ENCODE measurements around the gene APEX2.

Gene APEX2

DNA sequence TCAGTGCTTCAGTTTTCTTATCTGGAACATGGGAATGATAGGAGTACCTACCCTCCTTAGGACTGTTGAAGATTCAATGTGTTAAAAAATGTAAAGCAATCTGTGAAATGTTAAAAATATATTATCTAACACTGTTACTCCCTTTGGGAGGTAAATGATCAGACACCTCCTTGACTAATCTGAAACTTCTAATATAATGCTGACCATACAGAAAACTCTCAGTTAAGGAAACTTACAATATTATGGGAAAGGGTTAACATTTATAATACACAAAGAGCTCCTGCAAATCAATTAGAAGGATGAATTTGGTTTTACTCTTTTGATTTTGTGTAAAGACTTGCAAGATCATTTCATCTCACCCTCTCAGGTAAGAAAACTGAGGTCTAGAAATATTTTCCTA is 4.5 kb upstream of the APEX2 start:
- FAIRE-seq: no peak
- no peak for DNase-seq (ENCODE audit: insufficient read length, low spot score)
- TF ChIP-seq CTCF (IDR thresholded peaks at IDR 0.05; ENCODE audit: insufficient read depth, missing control alignments): no peak

DNA sequence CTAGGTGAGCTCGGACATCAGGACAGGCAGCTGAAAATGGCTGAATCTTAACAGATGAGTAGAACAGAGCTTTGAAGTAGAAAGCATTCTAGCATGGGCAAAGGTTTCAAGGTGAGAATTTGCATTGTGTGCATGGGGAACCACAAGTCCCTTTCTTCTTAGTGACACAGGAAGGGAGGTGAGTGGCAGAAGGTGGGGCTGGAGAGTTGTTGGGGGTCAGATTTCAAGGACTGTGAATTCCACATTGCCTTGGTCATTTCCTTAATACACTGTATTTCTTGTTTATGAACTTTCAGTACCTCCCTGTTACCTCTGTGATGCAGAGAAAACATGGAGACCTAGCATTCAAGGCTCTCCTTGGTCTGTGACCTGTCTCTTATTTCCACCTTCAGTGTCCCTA is 4.1 kb downstream of the APEX2 start:
- DNase-seq (ENCODE audit: insufficient read length, low spot score): no peak
- no peak for TF ChIP-seq CTCF (IDR thresholded peaks at IDR 0.05; ENCODE audit: insufficient read depth, missing control alignments)
- FAIRE-seq: no peak

GRCh38 chrX:55005256-55005655 is 5.1 kb downstream of the APEX2 start:
- no peak for TF ChIP-seq CTCF (IDR thresholded peaks at IDR 0.05; ENCODE audit: insufficient read depth, missing control alignments)
- DNase-seq (ENCODE audit: insufficient read length, low spot score) (no peak), FAIRE-seq (no peak)

DNA sequence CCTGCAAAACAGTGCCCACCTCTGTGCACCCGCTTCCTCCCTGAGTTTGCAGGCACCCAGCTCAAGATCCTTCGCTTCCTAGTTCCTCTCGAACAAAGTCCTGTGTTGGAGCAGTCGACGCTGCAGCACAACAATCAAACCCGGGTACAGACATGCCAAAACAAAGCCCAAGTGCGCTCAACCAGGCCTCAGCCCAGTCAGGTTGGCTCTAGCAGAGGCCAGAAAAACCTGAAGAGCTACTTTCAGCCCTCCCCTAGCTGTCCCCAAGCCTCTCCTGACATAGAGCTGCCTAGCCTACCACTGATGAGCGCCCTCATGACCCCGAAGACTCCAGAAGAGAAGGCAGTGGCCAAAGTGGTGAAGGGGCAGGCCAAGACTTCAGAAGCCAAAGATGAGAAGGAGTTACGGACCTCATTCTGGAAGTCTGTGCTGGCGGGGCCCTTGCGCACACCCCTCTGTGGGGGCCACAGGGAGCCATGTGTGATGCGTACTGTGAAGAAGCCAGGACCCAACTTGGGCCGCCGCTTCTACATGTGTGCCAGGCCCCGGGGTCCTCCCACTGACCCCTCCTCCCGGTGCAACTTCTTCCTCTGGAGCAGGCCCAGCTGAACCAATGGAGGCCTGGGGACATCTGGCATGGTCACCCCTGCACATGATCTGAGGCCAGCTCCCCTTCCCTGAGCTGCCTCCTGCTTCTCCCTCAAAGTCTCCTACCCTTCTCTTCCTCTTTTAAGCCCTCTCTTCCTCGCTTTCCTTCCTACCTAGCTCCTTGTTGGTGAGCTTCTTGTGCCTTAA is 6.9 kb downstream of the APEX2 start:
- DNase-seq (ENCODE audit: insufficient read length, low spot score): no peak
- no peak for TF ChIP-seq CTCF (IDR thresholded peaks at IDR 0.05; ENCODE audit: insufficient read depth, missing control alignments)

DNA sequence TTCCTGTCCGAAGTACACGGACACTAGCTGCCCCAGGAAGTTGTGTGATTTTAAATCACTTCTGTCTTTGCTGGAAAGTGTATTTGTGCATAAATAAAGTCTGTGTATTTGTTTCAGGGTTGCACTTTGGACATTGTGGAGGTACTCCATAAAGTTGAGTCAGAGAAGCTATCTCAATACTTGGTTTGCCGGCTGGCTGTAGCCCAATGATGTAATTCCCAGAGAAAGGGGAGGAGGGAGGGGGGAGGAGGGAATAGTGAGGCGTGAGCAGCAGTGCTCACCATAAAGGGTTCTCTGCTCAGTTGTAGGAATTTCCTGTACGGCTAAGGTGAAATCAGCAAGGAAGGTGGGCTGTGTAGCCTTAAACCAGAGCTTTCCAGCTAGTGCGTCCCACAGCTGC is 7.5 kb downstream of the APEX2 start:
- FAIRE-seq (no peak), DNase-seq (ENCODE audit: insufficient read length, low spot score) (no peak)
- TF ChIP-seq CTCF (IDR thresholded peaks at IDR 0.05; ENCODE audit: insufficient read depth, missing control alignments): no peak

More for the DNA sequence above, 6.9 kb downstream of the APEX2 start:
- no peak for FAIRE-seq

- no peak for FAIRE-seq
- no peak for TF ChIP-seq CTCF (IDR thresholded peaks at IDR 0.05; ENCODE audit: insufficient read depth, missing control alignments)
- no peak for DNase-seq (ENCODE audit: insufficient read length, low spot score)
These were observed 8.6 kb downstream of the APEX2 start for GRCh38 chrX:55008571-55009358.

DNA sequence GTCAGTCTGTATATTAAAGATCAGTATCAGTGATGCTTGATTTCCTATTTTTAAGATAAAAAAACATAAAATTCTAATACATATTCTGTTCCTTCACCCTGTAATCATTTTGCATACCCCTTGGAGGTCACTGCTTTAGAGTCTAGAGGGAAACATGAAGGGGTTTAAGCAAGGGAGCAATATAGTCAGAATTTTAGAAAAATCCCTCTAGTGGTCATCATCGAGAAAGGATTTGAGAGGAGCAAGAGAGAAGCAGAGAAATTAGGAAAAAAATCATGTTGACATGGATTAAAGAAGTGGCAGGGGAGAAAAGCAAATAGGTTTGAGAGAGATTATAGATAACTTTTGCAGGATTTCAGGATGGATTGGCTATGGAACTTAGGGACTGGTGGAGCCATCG is 11.1 kb downstream of the APEX2 start:
- DNase-seq (ENCODE audit: insufficient read length, low spot score) (no peak), FAIRE-seq (no peak)
- TF ChIP-seq CTCF (IDR thresholded peaks at IDR 0.05; ENCODE audit: insufficient read depth, missing control alignments): no peak

Data from D721Med (cell line).